ENCODE measurements around the gene SERPINH1. TPM values are rescaled to one million over a fixed set of nuclear protein-coding genes. Genes with fewer than 3 reads are reported as not detected.

SERPINH1 gene
- total and polyA plus RNA-seq, 2 donors (not counting 3 experiments of a cell fraction or from before 2014, with no cell fraction given) = 409 to 816 TPM

GRCh38 chr11:75516886-75517285 is 45.2 kb upstream of the SERPINH1 start:
- CTCF ChIA-PET = interaction anchor here (1.7 kb wide), 1 partner anchor 40 kb away, joined by 4 read pairs; no protein-coding TSS in a partner anchor
- no peak for FAIRE-seq

More at GRCh38 chr11:75516886-75517285, 45.2 kb upstream of the SERPINH1 start:
- no TSS peak for BruUV-seq (replicated peaks)
- H3K4me2 ChIP-seq (ENCODE audit: insufficient read depth, low read length) = no peak overlapping the region
- H3K36me3 ChIP-seq (ENCODE audit: control insufficient read depth in 2 of 2, extremely low read depth in 1 of 2, insufficient read depth in 2 of 2, low read length in 2 of 2) = peaks cover 0 to 12% of the 10 kb centered on the region in 2 experiments
- no peaks in the 10 kb centered on the region for H3K4me1 ChIP-seq (ENCODE audit: control insufficient read depth, extremely low read depth, insufficient read depth, low read length)
- intact Hi-C loops (cut with micrococcal nuclease) (no loop called here), dilution Hi-C loops (cut with MboI; ENCODE audit: extremely low pct_ligation_motif_present, low sequenced_read_pairs) (no loop called here)
- H3K27me3 ChIP-seq (ENCODE audit: control insufficient read depth in 2 of 2, insufficient read depth in 2 of 2, low read length in 2 of 2) = no peaks in the 10 kb centered on the region
- H3K9me1 ChIP-seq (replicated peaks; ENCODE audit: control insufficient read depth, extremely low read depth, insufficient read depth, low read length) = no peaks in the 10 kb centered on the region
- POLR2A ChIA-PET = interaction anchor here (0.6 kb wide), 1 partner anchor 12 kb away, joined by 3 read pairs; no protein-coding TSS in a partner anchor
- no peaks in the 10 kb centered on the region for H4K20me1 ChIP-seq (replicated peaks; ENCODE audit: control insufficient read depth, extremely low read depth, insufficient read depth, low read length)
- no peaks in the 10 kb centered on the region for H3K9me3 ChIP-seq (replicated peaks; ENCODE audit: control insufficient read depth, insufficient read depth, low read length)
- H3K79me2 ChIP-seq (ENCODE audit: control insufficient read depth, insufficient read depth, low read length) = no peaks in the 10 kb centered on the region
- no peak for DNase-seq (ENCODE audit: low read depth, low spot score)
- TF ChIP-seq GATA2 (IDR thresholded peaks at IDR 0.05; ENCODE audit: insufficient read depth, insufficient read length, low read depth, low read length) (no peak), JUN (IDR thresholded peaks at IDR 0.05; ENCODE audit: borderline replicate concordance, insufficient read depth, insufficient read length, low read depth) (no peak), MYC (IDR thresholded peaks at IDR 0.05; ENCODE audit: low read depth, low read length) (no peak), CTCF (IDR thresholded peaks at IDR 0.05; ENCODE audit: extremely low read depth in 1 of 2, insufficient read depth in 1 of 2, low read depth in 1 of 2, low read length in 2 of 2) (no peak), POLR2AphosphoS5 (IDR thresholded peaks at IDR 0.05; ENCODE audit: insufficient read depth, low read depth, low read length) (no peak), POLR2A (IDR thresholded peaks at IDR 0.05; ENCODE audit: low read depth, low read length) (no peak), FOS (IDR thresholded peaks at IDR 0.05; ENCODE audit: borderline replicate concordance, insufficient read depth, low read length) (no peak), EZH2 (IDR thresholded peaks at IDR 0.05; ENCODE audit: borderline replicate concordance, low read depth, low read length, severe bottlenecking) (no peak), MAX (IDR thresholded peaks at IDR 0.05; ENCODE audit: insufficient read depth, insufficient read length) (no peak)
- H3K4me3 ChIP-seq (replicated peaks in 1 of 3; ENCODE audit: insufficient read depth in 1 of 3, low read depth in 1 of 3, low read length in 3 of 3) = no peak overlapping the region
- H3K9ac ChIP-seq (replicated peaks; ENCODE audit: extremely low read depth, insufficient read depth, low read length) = no peak overlapping the region
- no peak overlapping the region for H3K27ac ChIP-seq (ENCODE audit: insufficient read depth, low read depth, low read length)
- H2AFZ ChIP-seq (ENCODE audit: low read depth, low read length) = no peak overlapping the region
